SKM-1 (cell line): ENCODE data around the gene NFATC2.

ENCODE experiments used
- DNase-seq: peaks from one replicate; lab custom pipeline; 2025; ENCODE audit not compliant: unreplicated experiment; lab: John Stamatoyannopoulos, UW

Gene NFATC2

GRCh38 chr20:51342510-51343236, 199.8 kb downstream of the NFATC2 start:
- no peak for DNase-seq

DNA sequence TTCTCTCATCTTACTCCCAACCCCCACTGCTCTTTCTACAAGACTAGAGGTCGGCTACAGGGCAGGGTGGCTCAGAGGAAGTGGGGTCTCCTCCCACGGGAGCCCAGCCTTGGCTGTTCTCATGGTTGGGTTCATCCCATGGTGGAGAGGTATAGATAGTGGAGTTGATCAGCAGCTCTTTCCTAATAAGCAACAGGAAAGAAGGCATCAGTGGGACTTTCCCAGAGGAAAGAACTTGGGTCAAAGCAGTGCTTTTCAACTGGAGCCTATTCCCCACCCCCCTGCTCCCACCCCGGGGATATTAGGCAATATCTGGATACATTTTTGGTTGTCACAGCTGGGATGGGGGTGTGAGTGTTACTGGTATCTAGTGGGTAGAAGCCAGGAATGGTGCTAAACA, 200.9 kb downstream of the NFATC2 start:
- DNase-seq = no peak

DNA sequence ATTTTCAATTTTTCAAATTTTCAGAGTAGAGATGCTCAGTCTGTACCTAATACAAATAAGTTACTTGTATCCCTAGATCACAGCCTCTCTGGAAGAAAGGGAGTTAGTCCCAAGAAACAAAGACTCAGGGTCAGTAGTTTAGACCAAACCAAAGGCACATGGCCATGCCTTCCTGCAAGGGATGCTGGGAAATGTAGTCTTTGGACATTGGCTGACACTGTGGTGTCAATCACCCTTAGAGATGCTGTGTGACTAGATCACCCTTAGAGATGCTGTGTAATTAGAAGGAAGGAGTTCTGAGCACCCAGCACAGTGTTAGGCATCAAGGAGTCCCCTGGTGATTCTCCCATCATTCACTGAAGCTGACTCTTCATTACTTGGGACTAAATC, 202.1 kb downstream of the NFATC2 start:
- DNase-seq = no peak

- DNase-seq = no peak
Measured at GRCh38 chr20:51339721-51340450, 202.6 kb downstream of the NFATC2 start.

- DNase-seq = no peak
Measured at GRCh38 chr20:51338692-51339440, 203.7 kb downstream of the NFATC2 start.

GRCh38 chr20:51337126-51337805, 205.3 kb downstream of the NFATC2 start:
- no peak for DNase-seq
